Mesendoderm (in vitro differentiated cells): Measurements from ENCODE around the gene PITPNB.

Experiments
- DNase-seq: peaks from one replicate; pipeline ENCODE4 v3.0.0; 2013
- H2AK5ac ChIP-seq: 2 replicates; pipeline ENCODE4 v1.6.1; 2013; ENCODE audit warnings: low read length, inconsistent platforms
- H2BK120ac ChIP-seq: 2 replicates; pipeline ENCODE4 v1.6.1; 2013; ENCODE audit warnings: low read depth, mild to moderate bottlenecking, low read length, moderate library complexity, mixed read lengths
- H2BK15ac ChIP-seq: replicated peaks from 2 replicates; pipeline ENCODE4 v1.6.1; 2013; ENCODE audit warnings: low read depth, mild to moderate bottlenecking, moderate library complexity
- H2BK5ac ChIP-seq: 2 replicates; pipeline ENCODE4 v1.6.1; 2013; ENCODE audit warnings: low read length, inconsistent platforms
- H3K18ac ChIP-seq: 2 replicates; pipeline ENCODE4 v1.6.1; 2013; ENCODE audit warnings: mild to moderate bottlenecking, low read length, mixed read lengths
- H3K23ac ChIP-seq: one replicate; pipeline ENCODE4 v1.6.1; 2013; ENCODE audit warnings: low read length
- H3K27ac ChIP-seq: 2 replicates; pipeline ENCODE4 v1.5.1; 2013; ENCODE audit warnings: low read depth, mild to moderate bottlenecking, inconsistent platforms, low read length, moderate library complexity
- H3K27me3 ChIP-seq: 2 replicates; pipeline ENCODE4 v1.6.1; 2013; ENCODE audit warnings: low read length, control low read depth, mild to moderate bottlenecking, inconsistent platforms; ENCODE audit not compliant: insufficient read depth, poor library complexity
- H3K36me3 ChIP-seq: 2 replicates; pipeline ENCODE4 v1.6.1; 2013; ENCODE audit warnings: low read length, inconsistent platforms; ENCODE audit not compliant: control insufficient read depth, insufficient read depth
- H3K4ac ChIP-seq: one replicate; pipeline ENCODE4 v1.6.1; 2013; ENCODE audit warnings: low read depth, mild to moderate bottlenecking, low read length, moderate library complexity
- H3K4me1 ChIP-seq: 2 replicates; pipeline ENCODE4 v1.6.1; 2013; ENCODE audit warnings: low read depth, low read length, inconsistent platforms; ENCODE audit not compliant: control insufficient read depth
- H3K4me2 ChIP-seq: 2 replicates; pipeline ENCODE4 v1.6.1; 2013; ENCODE audit warnings: low read length
- H3K4me3 ChIP-seq: 2 replicates; pipeline ENCODE4 v1.5.1; 2013; ENCODE audit warnings: mild to moderate bottlenecking, low read length
- H3K56ac ChIP-seq: one replicate; pipeline ENCODE4 v1.6.1; 2013; ENCODE audit warnings: low read length
- H3K79me1 ChIP-seq: 2 replicates; pipeline ENCODE4 v1.6.1; 2013; ENCODE audit warnings: low read length, inconsistent platforms
- H3K79me2 ChIP-seq: 2 replicates; pipeline ENCODE4 v1.6.1; 2013; ENCODE audit warnings: mild to moderate bottlenecking, low read length; ENCODE audit not compliant: control insufficient read depth, insufficient read depth
- H3K9ac ChIP-seq: 2 replicates; pipeline ENCODE4 v1.6.1; 2013; ENCODE audit warnings: low read length, inconsistent platforms
- H4K5ac ChIP-seq: one replicate; pipeline ENCODE4 v1.6.1; 2013; ENCODE audit warnings: low read length
- H4K8ac ChIP-seq: one replicate; pipeline ENCODE4 v1.6.1; 2013; ENCODE audit warnings: low read depth, mild to moderate bottlenecking, control low read depth, low read length, moderate library complexity
- WGBS: extraction: QIAGEN DNeasy Blood & Tissue Kit; methylation state at CpG from one replicate; pipeline ENCODE4 v1.1.7; 2013; ENCODE audit warnings: low lambda C conversion rate, missing lambda C conversion rate; ENCODE audit not compliant: insufficient coverage; ENCODE audit errors: extremely low coverage; 5-methylcytosine and 5-hydroxymethylcytosine counted together

The PITPNB gene

DNA sequence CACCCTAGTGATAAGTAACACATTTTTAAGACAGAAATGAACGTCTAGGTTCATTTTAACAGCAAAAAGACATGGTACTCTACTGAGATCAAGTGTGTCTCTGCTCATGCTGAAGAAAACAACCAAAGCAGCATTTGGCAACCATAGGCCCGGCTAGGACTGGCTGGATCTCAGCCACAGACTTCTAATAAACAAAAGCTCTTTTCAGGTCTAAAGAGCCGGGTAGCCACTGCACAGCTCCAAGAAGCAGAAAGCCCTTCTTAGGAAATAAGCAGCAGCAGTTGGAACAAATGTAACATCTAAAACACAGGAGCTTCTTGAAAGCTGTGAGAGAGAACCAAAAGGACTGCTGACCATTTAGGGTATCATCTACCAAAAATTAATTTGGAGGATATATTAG is 37.6 kb downstream of the PITPNB start:
- H4K8ac ChIP-seq: no peak overlapping the region
- H3K79me1 ChIP-seq: peaks cover 4% of the 10 kb centered on the region
- no peak overlapping the region for H3K4me3 ChIP-seq
- no peak overlapping the region for H3K27ac ChIP-seq
- H3K27me3 ChIP-seq: no peaks in the 10 kb centered on the region
- H2AK5ac ChIP-seq: no peak overlapping the region
- no peak overlapping the region for H3K23ac ChIP-seq
- H3K79me2 ChIP-seq: peaks cover 2% of the 10 kb centered on the region
- H3K56ac ChIP-seq: no peak overlapping the region
- no peak overlapping the region for H3K4ac ChIP-seq
- H4K5ac ChIP-seq: no peak overlapping the region
- H3K9ac ChIP-seq: no peak overlapping the region
- no peak overlapping the region for H2BK120ac ChIP-seq
- DNase-seq: no peak
- peaks cover 2% of the 10 kb centered on the region for H3K4me1 ChIP-seq
- peak overlapping the region; percentile 39 for H3K18ac ChIP-seq
- no CpG with 5 or more reads among the region's 3 CpGs for WGBS
- no peak overlapping the region for H3K4me2 ChIP-seq
- H2BK5ac ChIP-seq: no peak overlapping the region
- H3K36me3 ChIP-seq: no peaks in the 10 kb centered on the region
- no peak overlapping the region for H2BK15ac ChIP-seq

GRCh38 chr22:27880778-27881394 is 38.2 kb downstream of the PITPNB start:
- Histone ChIP-seq H3K4ac (no peak overlapping the region), H4K5ac (no peak overlapping the region), H2BK5ac (no peak overlapping the region), H3K56ac (no peak overlapping the region), H3K79me2 (peaks cover under 1% of the 10 kb centered on the region), H4K8ac (no peak overlapping the region), H3K18ac (no peak overlapping the region), H3K23ac (no peak overlapping the region), H2AK5ac (no peak overlapping the region), H3K79me1 (peaks cover 4% of the 10 kb centered on the region), H3K27me3 (no peaks in the 10 kb centered on the region), H3K4me2 (no peak overlapping the region), H3K4me3 (no peak overlapping the region), H2BK15ac (no peak overlapping the region), H3K27ac (no peak overlapping the region), H3K4me1 (peaks cover 2% of the 10 kb centered on the region), H2BK120ac (no peak overlapping the region), H3K9ac (no peak overlapping the region), H3K36me3 (no peaks in the 10 kb centered on the region)
- peak; percentile 75 for DNase-seq
- WGBS: no CpG with 5 or more reads among the region's 6 CpGs

- Histone ChIP-seq H3K56ac (no peak overlapping the region), H3K4ac (no peak overlapping the region), H3K4me2 (no peak overlapping the region), H4K8ac (no peak overlapping the region), H3K4me1 (peaks cover 2% of the 10 kb centered on the region), H3K9ac (no peak overlapping the region), H3K79me2 (no peaks in the 10 kb centered on the region), H2BK15ac (no peak overlapping the region), H3K36me3 (no peaks in the 10 kb centered on the region), H3K27me3 (no peaks in the 10 kb centered on the region), H3K18ac (no peak overlapping the region), H4K5ac (no peak overlapping the region), H2BK120ac (no peak overlapping the region), H2AK5ac (no peak overlapping the region), H3K79me1 (peaks cover 6% of the 10 kb centered on the region), H3K4me3 (no peak overlapping the region), H2BK5ac (no peak overlapping the region), H3K27ac (no peak overlapping the region), H3K23ac (no peak overlapping the region)
- DNase-seq: peak; percentile 78
- WGBS: no CpG with 5 or more reads among the region's 1 CpG
Measured at GRCh38 chr22:27879923-27880322, 39.1 kb downstream of the PITPNB start.

DNA sequence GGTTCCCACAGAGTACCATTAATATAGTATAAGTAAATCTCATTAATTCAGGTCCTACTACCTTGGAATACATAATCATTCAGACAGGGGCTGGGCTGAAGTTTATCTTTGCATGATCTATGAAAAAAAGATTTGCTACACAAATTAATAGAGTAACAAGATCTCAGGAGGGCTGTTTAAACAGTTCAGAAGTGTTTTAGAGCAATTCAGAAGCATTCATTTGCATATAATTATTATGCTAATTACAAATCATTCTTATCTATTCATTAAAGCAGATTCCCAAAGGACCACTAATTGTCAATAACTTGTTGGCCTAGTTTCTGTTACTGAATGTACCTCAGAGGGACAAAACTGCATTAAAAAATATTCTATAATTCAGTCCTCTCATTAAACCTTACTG is 40.5 kb downstream of the PITPNB start:
- H3K4me1 ChIP-seq: no peaks in the 10 kb centered on the region
- no peak for DNase-seq

GRCh38 chr22:27877501-27877900 is 41.6 kb downstream of the PITPNB start:
- no peak overlapping the region for H3K23ac ChIP-seq
- H3K79me1 ChIP-seq: peaks cover 7% of the 10 kb centered on the region
- H2BK120ac ChIP-seq: no peak overlapping the region
- no peak overlapping the region for H4K8ac ChIP-seq
- no peaks in the 10 kb centered on the region for H3K27me3 ChIP-seq
- H3K4me3 ChIP-seq: no peak overlapping the region
- no peak overlapping the region for H3K18ac ChIP-seq
- WGBS: no CpG with 5 or more reads among the region's 2 CpGs
- no peak overlapping the region for H3K4me2 ChIP-seq
- H2AK5ac ChIP-seq: no peak overlapping the region
- H3K4me1 ChIP-seq: no peaks in the 10 kb centered on the region
- H3K36me3 ChIP-seq: no peaks in the 10 kb centered on the region
- H3K9ac ChIP-seq: no peak overlapping the region
- H4K5ac ChIP-seq: no peak overlapping the region
- H2BK15ac ChIP-seq: no peak overlapping the region
- no peak overlapping the region for H3K56ac ChIP-seq
- no peak for DNase-seq
- no peak overlapping the region for H2BK5ac ChIP-seq
- H3K4ac ChIP-seq: no peak overlapping the region
- H3K27ac ChIP-seq: no peak overlapping the region
- peaks cover 2% of the 10 kb centered on the region for H3K79me2 ChIP-seq

More for the DNA sequence above, 40.5 kb downstream of the PITPNB start:
- no peak overlapping the region for H3K56ac ChIP-seq
- no peaks in the 10 kb centered on the region for H3K27me3 ChIP-seq
- no peak overlapping the region for H3K18ac ChIP-seq
- H3K9ac ChIP-seq: no peak overlapping the region
- no peak overlapping the region for H4K8ac ChIP-seq
- no peak overlapping the region for H3K4me3 ChIP-seq
- no peak overlapping the region for H2AK5ac ChIP-seq
- H3K36me3 ChIP-seq: no peaks in the 10 kb centered on the region
- no peak overlapping the region for H3K4ac ChIP-seq
- no peak overlapping the region for H2BK5ac ChIP-seq
- peaks cover 8% of the 10 kb centered on the region for H3K79me1 ChIP-seq
- no peak overlapping the region for H3K4me2 ChIP-seq
- no peak overlapping the region for H2BK15ac ChIP-seq
- no peak overlapping the region for H4K5ac ChIP-seq
- no peak overlapping the region for H3K23ac ChIP-seq
- no peak overlapping the region for H3K27ac ChIP-seq
- no peak overlapping the region for H2BK120ac ChIP-seq
- peaks cover 2% of the 10 kb centered on the region for H3K79me2 ChIP-seq

GRCh38 chr22:27876684-27877083 is 42.4 kb downstream of the PITPNB start:
- WGBS: no CpG with 5 or more reads among the region's 1 CpG
- H3K4me3 ChIP-seq: no peak overlapping the region
- H3K79me2 ChIP-seq: peaks cover 2% of the 10 kb centered on the region
- no peak overlapping the region for H3K27ac ChIP-seq
- no peak overlapping the region for H3K56ac ChIP-seq
- H3K79me1 ChIP-seq: peaks cover 7% of the 10 kb centered on the region
- no peak overlapping the region for H2BK15ac ChIP-seq
- H3K4me1 ChIP-seq: no peaks in the 10 kb centered on the region
- H3K9ac ChIP-seq: no peak overlapping the region
- H3K36me3 ChIP-seq: no peaks in the 10 kb centered on the region
- H3K4me2 ChIP-seq: no peak overlapping the region
- no peak overlapping the region for H2BK120ac ChIP-seq
- no peak overlapping the region for H4K5ac ChIP-seq
- no peaks in the 10 kb centered on the region for H3K27me3 ChIP-seq
- H3K4ac ChIP-seq: no peak overlapping the region
- no peak overlapping the region for H3K23ac ChIP-seq
- no peak overlapping the region for H3K18ac ChIP-seq
- H2AK5ac ChIP-seq: no peak overlapping the region
- H2BK5ac ChIP-seq: no peak overlapping the region
- DNase-seq: no peak
- H4K8ac ChIP-seq: no peak overlapping the region
